Measurements from ENCODE around the gene EDAR. TPM values are rescaled to one million over a fixed set of nuclear protein-coding genes. Genes with fewer than 3 reads are reported as not detected.

The EDAR gene
- polyA plus RNA-seq, 3 donors, result not detected

DNA sequence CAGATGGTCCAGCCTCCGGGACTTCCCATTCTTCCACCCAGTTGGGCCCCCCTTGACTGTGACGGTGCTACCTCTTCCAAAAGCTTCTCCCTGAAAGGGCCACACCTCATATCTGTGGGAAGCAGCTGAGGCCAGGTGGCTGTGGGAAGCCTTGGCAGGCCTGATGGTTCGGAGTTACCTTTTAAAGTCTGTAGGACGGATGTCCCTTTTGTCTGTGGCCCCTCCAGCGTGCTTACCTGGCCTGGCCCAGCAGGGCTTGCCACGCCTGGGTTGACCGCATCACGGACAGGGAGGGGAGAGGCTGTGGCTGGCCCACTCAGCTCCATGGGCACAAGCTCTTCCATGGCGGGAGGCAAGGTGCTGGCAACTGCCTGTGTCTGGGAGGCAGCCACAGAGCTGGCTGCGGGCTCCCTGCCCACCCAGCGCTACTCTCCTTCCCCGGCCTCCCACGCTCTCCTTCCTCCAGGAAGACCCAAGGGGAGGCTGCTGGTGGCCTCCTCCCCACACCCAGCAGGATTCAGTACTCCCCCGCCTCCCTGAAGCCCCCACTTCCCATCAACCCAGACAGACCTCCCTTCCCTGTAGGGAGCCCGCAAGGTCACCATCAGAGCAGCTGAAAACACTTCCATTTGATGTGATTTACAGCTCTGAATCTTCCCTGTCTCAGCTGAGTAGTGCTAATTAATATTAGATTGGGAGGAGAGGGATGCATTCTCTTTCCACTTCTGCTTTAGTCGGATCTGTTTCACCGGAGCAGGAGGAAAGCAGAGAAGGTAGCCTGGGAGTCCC lies 52.8 kb downstream of the EDAR start:
- H3K9ac ChIP-seq (ENCODE audit: insufficient read depth, low read length, poor library complexity, severe bottlenecking), result no peak overlapping the region
- intact Hi-C loops (cut with micrococcal nuclease), result no loop called here
- no peaks in the 10 kb centered on the region for H3K9me3 Mint-ChIP-seq
- 90% methylated on average over 11 of the region's 17 CpGs for WGBS (ENCODE audit: insufficient coverage)
- H3K79me2 ChIP-seq (ENCODE audit: insufficient read depth, low read length), result no peaks in the 10 kb centered on the region
- no peaks in the 10 kb centered on the region for H3K9me3 ChIP-seq (replicated peaks in 1 of 2; ENCODE audit: control insufficient read depth in 1 of 2, insufficient read depth in 1 of 2, low read length in 2 of 2)
- H3K4me1 Mint-ChIP-seq, result peaks cover 7% of the 10 kb centered on the region
- no peaks in the 10 kb centered on the region for H3K27me3 ChIP-seq (ENCODE audit: control insufficient read depth in 2 of 2, insufficient read depth in 2 of 2, low read length in 2 of 2)
- H2AFZ ChIP-seq (ENCODE audit: insufficient read depth, low read depth, low read length, poor library complexity, severe bottlenecking), result no peak overlapping the region
- no peaks in the 10 kb centered on the region for H3K36me3 Mint-ChIP-seq
- TF ChIP-seq, protein P1, sequence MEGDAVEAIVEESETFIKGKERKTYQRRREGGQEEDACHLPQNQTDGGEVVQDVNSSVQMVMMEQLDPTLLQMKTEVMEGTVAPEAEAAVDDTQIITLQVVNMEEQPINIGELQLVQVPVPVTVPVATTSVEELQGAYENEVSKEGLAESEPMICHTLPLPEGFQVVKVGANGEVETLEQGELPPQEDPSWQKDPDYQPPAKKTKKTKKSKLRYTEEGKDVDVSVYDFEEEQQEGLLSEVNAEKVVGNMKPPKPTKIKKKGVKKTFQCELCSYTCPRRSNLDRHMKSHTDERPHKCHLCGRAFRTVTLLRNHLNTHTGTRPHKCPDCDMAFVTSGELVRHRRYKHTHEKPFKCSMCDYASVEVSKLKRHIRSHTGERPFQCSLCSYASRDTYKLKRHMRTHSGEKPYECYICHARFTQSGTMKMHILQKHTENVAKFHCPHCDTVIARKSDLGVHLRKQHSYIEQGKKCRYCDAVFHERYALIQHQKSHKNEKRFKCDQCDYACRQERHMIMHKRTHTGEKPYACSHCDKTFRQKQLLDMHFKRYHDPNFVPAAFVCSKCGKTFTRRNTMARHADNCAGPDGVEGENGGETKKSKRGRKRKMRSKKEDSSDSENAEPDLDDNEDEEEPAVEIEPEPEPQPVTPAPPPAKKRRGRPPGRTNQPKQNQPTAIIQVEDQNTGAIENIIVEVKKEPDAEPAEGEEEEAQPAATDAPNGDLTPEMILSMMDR (IDR thresholded peaks at IDR 0.05), result no peak
- H3K36me3 ChIP-seq (replicated peaks in 1 of 2; ENCODE audit: control insufficient read depth in 1 of 2, insufficient read depth in 2 of 2, low read length in 2 of 2), result no peaks in the 10 kb centered on the region
- H3K27ac ChIP-seq (ENCODE audit: low read depth in 1 of 2, low read length in 2 of 2), result no peak overlapping the region
- H3K4me3 ChIP-seq (replicated peaks in 1 of 3; ENCODE audit: low read depth in 2 of 3, low read length in 3 of 3), result no peak overlapping the region
- no peak overlapping the region for H3K4me3 Mint-ChIP-seq
- H3K4me2 ChIP-seq (replicated peaks; ENCODE audit: extremely low read depth, low read length, poor library complexity, severe bottlenecking), result no peak overlapping the region
- H3K4me1 ChIP-seq (ENCODE audit: control insufficient read depth in 1 of 2, insufficient read depth in 2 of 2, low read length in 2 of 2), result no peaks in the 10 kb centered on the region
- no peaks in the 10 kb centered on the region for H4K20me1 ChIP-seq (ENCODE audit: insufficient read depth, low read length)
- H3K27ac Mint-ChIP-seq, result no peak overlapping the region
- H3K27me3 Mint-ChIP-seq (ENCODE audit: low read depth in 3 of 3), result peaks cover 0 to 3% (median 0%) of the 10 kb centered on the region in 3 donors
- no peak for DNase-seq

DNA sequence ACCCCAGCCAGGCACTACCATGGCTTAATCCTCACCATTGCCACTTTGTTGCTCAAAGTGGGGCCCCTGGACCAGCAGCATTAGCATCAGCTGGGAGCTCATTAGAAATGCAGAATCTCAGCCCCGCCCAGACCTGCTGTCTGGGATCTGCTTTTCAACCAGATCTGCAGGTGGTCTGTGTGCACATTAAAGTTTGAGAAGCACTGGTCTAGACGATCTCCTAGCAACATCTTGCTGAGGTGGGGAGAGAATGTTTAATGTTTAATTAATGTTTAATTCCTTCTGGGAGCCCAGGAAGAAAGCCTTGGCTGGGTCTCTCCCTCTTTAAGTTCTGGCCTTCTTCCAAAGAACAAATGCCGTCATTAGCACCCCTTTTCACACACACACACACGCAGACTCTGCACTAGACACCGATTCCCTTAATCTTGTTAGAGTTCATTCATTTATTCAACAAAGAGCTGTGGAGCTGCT lies 53.7 kb downstream of the EDAR start:
- Histone ChIP-seq H3K4me2 (replicated peaks; ENCODE audit: extremely low read depth, low read length, poor library complexity, severe bottlenecking) (no peak overlapping the region), H3K27me3 (ENCODE audit: control insufficient read depth in 2 of 2, insufficient read depth in 2 of 2, low read length in 2 of 2) (no peaks in the 10 kb centered on the region), H4K20me1 (ENCODE audit: insufficient read depth, low read length) (no peaks in the 10 kb centered on the region), H3K9ac (ENCODE audit: insufficient read depth, low read length, poor library complexity, severe bottlenecking) (no peak overlapping the region), H3K4me3 (replicated peaks in 1 of 3; ENCODE audit: low read depth in 2 of 3, low read length in 3 of 3) (no peak overlapping the region), H3K4me1 (ENCODE audit: control insufficient read depth in 1 of 2, insufficient read depth in 2 of 2, low read length in 2 of 2) (no peaks in the 10 kb centered on the region), H3K27ac (ENCODE audit: low read depth in 1 of 2, low read length in 2 of 2) (no peak overlapping the region), H2AFZ (ENCODE audit: insufficient read depth, low read depth, low read length, poor library complexity, severe bottlenecking) (no peak overlapping the region), H3K79me2 (ENCODE audit: insufficient read depth, low read length) (no peaks in the 10 kb centered on the region), H3K9me3 (replicated peaks in 1 of 2; ENCODE audit: control insufficient read depth in 1 of 2, insufficient read depth in 1 of 2, low read length in 2 of 2) (no peaks in the 10 kb centered on the region), H3K36me3 (replicated peaks in 1 of 2; ENCODE audit: control insufficient read depth in 1 of 2, insufficient read depth in 2 of 2, low read length in 2 of 2) (no peaks in the 10 kb centered on the region)
- DNase-seq, result no peak
- no peak overlapping the region for H3K4me3 Mint-ChIP-seq
- 100% methylated on average over 4 of the region's 5 CpGs for WGBS (ENCODE audit: insufficient coverage)
- intact Hi-C loops (cut with micrococcal nuclease), result no loop called here
- no peaks in the 10 kb centered on the region for H3K9me3 Mint-ChIP-seq
- TF ChIP-seq, protein P1 (IDR thresholded peaks at IDR 0.05), result no peak
- peaks cover 0 to 1% (median 0%) of the 10 kb centered on the region in 3 donors for H3K27me3 Mint-ChIP-seq (ENCODE audit: low read depth in 3 of 3)
- no peak overlapping the region for H3K27ac Mint-ChIP-seq
- no peaks in the 10 kb centered on the region for H3K36me3 Mint-ChIP-seq
- H3K4me1 Mint-ChIP-seq, result peaks cover 7% of the 10 kb centered on the region
